Neural progenitor cell (in vitro differentiated cells): ENCODE data around the gene DNAH14. TPM values are rescaled to one million over a fixed set of nuclear protein-coding genes. Genes with fewer than 3 reads are reported as not detected.

Source experiments
- DNase-seq: peaks from one replicate; pipeline ENCODE4 v3.0.0-alpha.2; 2016; ENCODE audit warnings: low spot score
- H2AFZ ChIP-seq: fragments of 200-600 bp; sonication (generic); replicated peaks from 2 replicates; pipeline ENCODE4 v1.6.1; 2016; ENCODE audit warnings: antibody characterized with exemption
- H3F3A ChIP-seq: fragments of 200-600 bp; sonication (generic); 2 replicates; pipeline ENCODE4 v1.6.1; 2016; ENCODE audit warnings: antibody characterized with exemption, low read depth
- H3K27ac ChIP-seq: fragments of 200-600 bp; sonication (generic); 2 replicates; pipeline ENCODE4 v1.5.1; 2016; ENCODE audit warnings: mild to moderate bottlenecking
- H3K27me3 ChIP-seq: fragments of 200-600 bp; sonication (generic); 2 replicates; pipeline ENCODE4 v1.6.1; 2016; ENCODE audit warnings: mild to moderate bottlenecking, moderate library complexity
- H3K36me3 ChIP-seq: fragments of 200-600 bp; sonication (generic); 2 replicates; pipeline ENCODE4 v1.5.1; 2016
- H3K4me1 ChIP-seq: fragments of 200-600 bp; sonication (generic); 2 replicates; pipeline ENCODE4 v1.6.1; 2016; ENCODE audit warnings: mixed run types
- H3K4me2 ChIP-seq: fragments of 200-600 bp; sonication (generic); 2 replicates; pipeline ENCODE4 v1.6.1; 2016
- H3K4me3 ChIP-seq: fragments of 200-600 bp; sonication (generic); 2 replicates; pipeline ENCODE4 v1.5.1; 2016
- H3K79me2 ChIP-seq: fragments of 200-600 bp; sonication (generic); 2 replicates; pipeline ENCODE4 v1.6.1; 2016; ENCODE audit warnings: low read depth
- H3K9ac ChIP-seq: fragments of 200-600 bp; sonication (generic); 2 replicates; pipeline ENCODE4 v1.6.1; 2016
- H3K9me3 ChIP-seq: fragments of 200-600 bp; sonication (generic); 2 replicates; pipeline ENCODE4 v1.5.1; 2016; ENCODE audit warnings: low read depth
- H4K20me1 ChIP-seq: fragments of 200-600 bp; sonication (generic); 2 replicates; pipeline ENCODE4 v1.6.1; 2016; ENCODE audit warnings: low read depth
- H3K27ac Mint-ChIP-seq: 3 replicates; pipeline ENCODE4 v1.8.0; 2021; ENCODE audit warnings: mixed read lengths
- H3K27me3 Mint-ChIP-seq: 2 replicates; pipeline ENCODE4 v1.8.0; 2022; ENCODE audit warnings: low read depth, mild to moderate bottlenecking, inconsistent platforms, moderate library complexity, mixed read lengths; ENCODE audit not compliant: insufficient read depth
- H3K36me3 Mint-ChIP-seq: 3 replicates; pipeline ENCODE4 v1.8.0; 2021; ENCODE audit warnings: mixed read lengths
- H3K4me1 Mint-ChIP-seq: 3 replicates; pipeline ENCODE4 v1.8.0; 2021; ENCODE audit warnings: mixed read lengths
- H3K4me3 Mint-ChIP-seq: 3 replicates; pipeline ENCODE4 v1.8.0; 2021; ENCODE audit warnings: mild to moderate bottlenecking, moderate library complexity, mixed read lengths
- H3K9me3 Mint-ChIP-seq: 3 replicates; pipeline ENCODE4 v1.8.0; 2020; ENCODE audit warnings: mixed read lengths
- CTCF ChIP-seq: fragments of 200-600 bp; sonication (generic); IDR thresholded peaks from 2 replicates; pipeline ENCODE4 v1.5.1; 2017; ENCODE audit warnings: antibody characterized with exemption, mild to moderate bottlenecking
- EZH2 ChIP-seq: fragments of 200-600 bp; sonication (generic); IDR thresholded peaks from 2 replicates; pipeline ENCODE4 v1.6.1; 2017; ENCODE audit warnings: antibody characterized with exemption, mild to moderate bottlenecking, moderate library complexity
- EZH2phosphoT487 ChIP-seq: fragments of 200-600 bp; sonication (generic); IDR thresholded peaks from 2 replicates; pipeline ENCODE4 v1.6.1; 2017; ENCODE audit warnings: antibody characterized with exemption
- total RNA-seq: library from RNA; depleted of rRNA; stranded (reverse); fragments of >200 nt; gene quantifications from 2 replicates; pipeline ENCODE4 v1.2.3, GENCODE V29; 2015; ENCODE audit warnings: low replicate concordance

Gene DNAH14
- total RNA-seq, 1 donor from 2014 or later, result 118 TPM

DNA sequence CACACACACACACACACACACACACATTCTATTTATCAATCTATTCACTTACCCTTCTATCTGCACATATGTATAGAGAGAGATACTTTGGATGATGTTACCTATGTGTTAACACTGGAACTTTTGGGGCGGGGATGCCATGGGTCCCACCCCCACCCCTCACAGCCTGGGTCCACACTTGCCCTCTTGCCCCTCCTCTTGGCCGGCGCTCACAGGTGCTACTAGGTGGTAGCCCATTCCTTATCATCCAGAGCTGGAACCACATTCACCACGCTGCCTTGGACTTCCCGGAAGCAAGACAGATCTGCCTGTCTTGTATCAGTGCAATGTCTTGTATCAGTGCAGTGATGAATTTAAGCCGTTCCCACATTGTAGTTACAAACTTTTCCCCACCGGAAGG is 413.2 kb downstream of the DNAH14 start:
- Mint-ChIP-seq H3K4me3 (no peak overlapping the region), H3K9me3 (no peaks in the 10 kb centered on the region), H3K27me3 (no peaks in the 10 kb centered on the region), H3K36me3 (no peaks in the 10 kb centered on the region), H3K27ac (no peak overlapping the region), H3K4me1 (peaks cover 6% of the 10 kb centered on the region)
- no peak for TF ChIP-seq EZH2
- Histone ChIP-seq H3K79me2 (no peaks in the 10 kb centered on the region), H3K4me1 (no peaks in the 10 kb centered on the region), H3K36me3 (no peaks in the 10 kb centered on the region), H4K20me1 (no peaks in the 10 kb centered on the region), H3K4me2 (no peak overlapping the region), H3F3A (no peaks in the 10 kb centered on the region), H3K9ac (no peak overlapping the region), H3K4me3 (no peak overlapping the region), H3K27me3 (no peaks in the 10 kb centered on the region), H2AFZ (peak overlapping the region; percentile 78), H3K9me3 (no peaks in the 10 kb centered on the region), H3K27ac (no peak overlapping the region)
- DNase-seq, result no peak

DNA sequence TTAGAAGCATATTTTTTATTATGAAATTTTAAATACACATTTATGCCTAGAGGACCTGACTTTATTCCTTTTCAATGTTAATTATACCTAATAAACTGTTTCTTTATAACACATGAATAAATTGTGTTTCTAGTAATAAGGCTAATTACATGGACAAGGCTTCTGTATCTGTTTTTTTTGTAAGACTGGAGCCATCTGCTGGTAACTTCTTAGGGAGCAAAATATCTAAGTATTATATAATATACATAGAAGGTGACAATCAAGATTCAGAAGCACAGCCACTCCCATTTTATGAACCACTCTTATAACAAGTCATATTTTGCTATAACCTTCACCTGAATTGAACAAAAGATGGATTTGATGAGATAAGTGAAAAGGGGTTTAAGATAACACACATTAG is 414.1 kb downstream of the DNAH14 start:
- Histone ChIP-seq H2AFZ (no peak overlapping the region), H3K4me2 (no peak overlapping the region), H3K79me2 (no peaks in the 10 kb centered on the region), H3K27ac (no peak overlapping the region), H4K20me1 (no peaks in the 10 kb centered on the region), H3K9me3 (no peaks in the 10 kb centered on the region), H3K9ac (no peak overlapping the region), H3K4me1 (no peaks in the 10 kb centered on the region), H3K4me3 (no peak overlapping the region), H3F3A (no peaks in the 10 kb centered on the region), H3K36me3 (no peaks in the 10 kb centered on the region), H3K27me3 (no peaks in the 10 kb centered on the region)
- Mint-ChIP-seq H3K36me3 (no peaks in the 10 kb centered on the region), H3K27ac (no peak overlapping the region), H3K9me3 (no peaks in the 10 kb centered on the region), H3K27me3 (no peaks in the 10 kb centered on the region), H3K4me3 (no peak overlapping the region), H3K4me1 (peaks cover 6% of the 10 kb centered on the region)
- TF ChIP-seq CTCF (peak; percentile 21), EZH2 (no peak)
- no peak for DNase-seq

DNA sequence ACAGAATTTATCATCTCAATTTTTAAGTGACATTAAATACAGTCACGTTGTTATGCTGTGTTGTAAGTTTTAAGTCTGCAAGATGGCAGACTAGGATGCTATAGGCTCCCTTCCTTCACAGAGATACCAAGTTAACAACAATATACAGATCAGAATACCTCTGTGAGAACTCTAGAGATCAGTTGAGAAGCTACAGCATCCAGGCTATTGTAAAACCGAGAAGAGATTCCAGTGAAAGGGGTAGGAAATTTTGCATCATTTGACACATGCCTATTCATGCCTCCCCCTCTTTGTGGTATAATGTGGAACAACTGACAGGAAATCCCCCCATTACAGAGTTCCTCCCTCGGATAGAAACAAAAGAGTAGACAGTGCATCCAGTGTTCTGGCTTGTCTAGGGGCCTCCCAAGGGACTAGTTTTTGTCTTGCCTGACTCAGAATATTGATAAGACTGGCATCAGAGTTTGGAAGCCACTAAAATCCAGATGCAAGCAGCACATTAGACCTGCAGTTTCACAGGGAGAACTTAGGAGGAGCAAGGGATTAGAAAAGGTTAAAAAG is 417.7 kb downstream of the DNAH14 start:
- no peaks in the 10 kb centered on the region for H3K9me3 Mint-ChIP-seq

DNA sequence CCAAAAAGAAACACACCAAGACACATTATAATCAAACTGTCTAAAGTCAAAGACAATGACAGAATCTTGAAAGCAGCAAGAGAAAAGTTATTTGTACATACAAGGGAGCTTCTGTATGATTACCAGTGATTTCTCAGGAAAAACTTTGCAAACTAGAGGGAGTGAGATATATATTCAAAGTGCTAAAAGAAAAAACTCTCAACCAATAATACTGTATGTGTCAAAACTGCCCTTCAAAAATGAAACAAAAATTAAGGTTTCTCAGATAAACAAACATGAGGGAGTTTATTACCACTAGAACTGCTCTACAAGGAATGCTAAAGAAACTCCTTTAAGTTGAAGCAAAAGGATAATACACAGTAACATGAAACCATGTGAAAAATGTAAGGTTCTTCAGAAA is 418.9 kb downstream of the DNAH14 start:
- TF ChIP-seq EZH2phosphoT487, result no peak
- no peak for TF ChIP-seq EZH2
- no peak for TF ChIP-seq CTCF
- Histone ChIP-seq H3K9me3 (no peaks in the 10 kb centered on the region), H2AFZ (no peak overlapping the region), H3F3A (no peaks in the 10 kb centered on the region), H3K4me2 (no peak overlapping the region), H3K36me3 (no peaks in the 10 kb centered on the region), H4K20me1 (no peaks in the 10 kb centered on the region), H3K4me1 (no peaks in the 10 kb centered on the region), H3K79me2 (no peaks in the 10 kb centered on the region), H3K4me3 (no peak overlapping the region), H3K27me3 (no peaks in the 10 kb centered on the region), H3K9ac (no peak overlapping the region), H3K27ac (no peak overlapping the region)
- no peaks in the 10 kb centered on the region for H3K9me3 Mint-ChIP-seq
- no peaks in the 10 kb centered on the region for H3K36me3 Mint-ChIP-seq
- H3K27me3 Mint-ChIP-seq, result no peaks in the 10 kb centered on the region
- H3K4me3 Mint-ChIP-seq, result no peak overlapping the region
- DNase-seq, result no peak
- H3K27ac Mint-ChIP-seq, result no peak overlapping the region
- peaks cover 6% of the 10 kb centered on the region for H3K4me1 Mint-ChIP-seq

More for the DNA sequence above, 417.7 kb downstream of the DNAH14 start:
- no peaks in the 10 kb centered on the region for H3F3A ChIP-seq
- Mint-ChIP-seq H3K36me3 (no peaks in the 10 kb centered on the region), H3K4me1 (peaks cover 6% of the 10 kb centered on the region), H3K4me3 (no peak overlapping the region), H3K27ac (no peak overlapping the region), H3K27me3 (no peaks in the 10 kb centered on the region)
- TF ChIP-seq EZH2, result no peak
- no peaks in the 10 kb centered on the region for H3K4me1 ChIP-seq
- H3K27ac ChIP-seq, result no peak overlapping the region
- peak overlapping the region; percentile 83 for H2AFZ ChIP-seq
- no peak for DNase-seq
- H3K9ac ChIP-seq, result no peak overlapping the region
- no peak overlapping the region for H3K4me3 ChIP-seq
- H3K9me3 ChIP-seq, result no peaks in the 10 kb centered on the region
- H3K4me2 ChIP-seq, result no peak overlapping the region
- H4K20me1 ChIP-seq, result no peaks in the 10 kb centered on the region
- H3K79me2 ChIP-seq, result no peaks in the 10 kb centered on the region
- no peaks in the 10 kb centered on the region for H3K27me3 ChIP-seq
- H3K36me3 ChIP-seq, result no peaks in the 10 kb centered on the region
